Stimulated activated CD8-positive, alpha-beta memory T cell treated with anti-CD3 and anti-CD28 coated beads, Interleukin-7, amount 100 ng/mL, for 24 hours (primary cell): ENCODE data around the gene ENO3.

Experiments used
- DNase-seq: peaks from one replicate; pipeline ENCODE4 v3.0.0-alpha.2; 2020; ENCODE audit warnings: low read depth

ENO3 gene

DNA sequence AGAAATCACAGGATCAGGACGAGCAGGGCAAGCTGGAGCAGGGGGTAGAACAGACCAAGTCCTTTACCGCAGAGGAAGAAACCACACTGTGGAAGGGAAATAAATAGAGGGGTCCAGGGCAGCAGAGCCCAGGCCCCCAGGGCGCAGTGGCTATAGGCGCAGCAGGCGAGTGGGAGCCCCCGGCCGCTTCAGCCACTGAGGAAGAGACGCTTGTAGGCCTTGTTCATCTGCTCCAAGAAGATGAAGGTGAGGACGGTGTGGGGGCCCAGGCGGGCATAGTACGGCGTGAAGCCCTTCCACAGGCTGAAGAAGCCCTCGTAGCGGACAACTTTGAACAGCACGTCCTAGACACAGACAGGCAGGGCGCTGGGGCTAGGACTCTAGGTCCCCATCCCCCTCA lies 13.4 kb upstream of the ENO3 start:
- no peak for DNase-seq

DNA sequence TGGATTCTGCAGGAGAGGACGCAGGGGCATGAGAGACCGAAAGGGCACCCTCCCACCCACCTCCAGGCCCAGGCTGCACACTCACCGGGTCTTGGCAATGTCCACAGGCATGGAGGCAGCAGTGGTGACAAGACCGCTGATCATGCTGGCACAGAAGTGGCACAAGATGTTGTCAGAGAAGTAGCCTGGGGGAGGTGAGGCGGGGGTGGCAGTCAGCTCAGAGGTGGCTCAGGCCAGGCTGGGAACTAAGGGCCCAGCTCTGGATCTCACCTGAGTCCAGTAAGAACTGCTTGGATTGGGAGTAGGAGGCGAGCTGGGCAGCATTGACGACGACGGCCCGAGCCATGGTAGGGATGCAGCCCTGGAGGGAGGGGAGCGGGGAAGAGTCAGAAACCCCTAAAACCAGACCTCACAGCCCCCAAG lies 12.8 kb upstream of the ENO3 start:
- DNase-seq, result no peak

DNA sequence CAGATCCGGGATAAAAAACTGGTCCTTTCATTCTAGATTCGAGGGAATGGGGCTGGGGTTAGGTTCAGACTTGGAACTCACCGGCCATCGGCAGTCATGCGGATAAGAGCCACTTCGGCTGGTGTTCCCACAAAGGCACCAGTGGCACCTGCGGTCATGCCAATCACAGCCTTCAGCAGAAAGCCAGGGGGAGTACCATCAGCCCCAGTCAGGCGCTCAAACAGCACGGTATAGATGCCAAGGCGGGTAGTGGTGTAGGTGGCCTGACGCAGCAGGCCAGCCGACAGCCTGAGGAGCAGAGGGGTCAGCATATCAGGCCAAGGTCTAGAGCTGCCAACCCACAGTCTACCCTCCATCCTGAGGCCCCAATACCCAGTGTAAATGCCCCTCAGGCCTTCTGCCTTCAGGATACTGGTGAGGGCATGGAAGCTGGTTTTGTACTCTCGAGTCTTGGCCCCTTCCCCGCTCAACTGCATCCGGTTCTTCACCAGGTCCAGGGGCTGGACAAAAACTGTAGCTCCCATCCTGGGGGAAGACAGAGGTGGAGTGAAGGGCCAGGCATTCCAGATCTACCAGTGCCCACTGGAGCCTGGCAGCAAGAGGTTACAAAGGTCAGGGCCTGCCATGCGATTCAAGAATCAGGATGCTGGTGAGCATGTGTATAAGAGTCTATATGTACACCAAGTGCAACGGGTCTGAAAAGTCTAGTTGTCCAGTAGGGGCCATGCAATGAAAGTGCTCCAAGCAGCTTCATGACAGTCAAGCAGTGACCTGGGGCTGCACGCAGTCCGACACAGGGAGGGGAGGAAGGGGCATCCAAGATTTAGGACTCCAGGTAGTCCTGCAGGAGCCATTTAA lies 12.0 kb upstream of the ENO3 start:
- no peak for DNase-seq

DNA sequence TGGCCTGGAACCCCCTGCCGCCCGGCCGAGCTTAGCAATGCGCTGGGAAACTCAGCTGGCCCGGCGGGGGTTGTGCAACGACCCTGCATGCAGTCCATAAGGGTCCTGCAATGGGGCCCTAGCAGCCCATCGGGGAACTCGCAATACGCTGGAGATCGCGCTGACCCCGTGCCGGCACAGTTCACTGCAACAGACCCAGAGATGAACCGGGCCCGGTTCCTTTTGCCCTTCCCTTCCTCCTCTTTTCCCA lies 11.4 kb upstream of the ENO3 start:
- no peak for DNase-seq

DNA sequence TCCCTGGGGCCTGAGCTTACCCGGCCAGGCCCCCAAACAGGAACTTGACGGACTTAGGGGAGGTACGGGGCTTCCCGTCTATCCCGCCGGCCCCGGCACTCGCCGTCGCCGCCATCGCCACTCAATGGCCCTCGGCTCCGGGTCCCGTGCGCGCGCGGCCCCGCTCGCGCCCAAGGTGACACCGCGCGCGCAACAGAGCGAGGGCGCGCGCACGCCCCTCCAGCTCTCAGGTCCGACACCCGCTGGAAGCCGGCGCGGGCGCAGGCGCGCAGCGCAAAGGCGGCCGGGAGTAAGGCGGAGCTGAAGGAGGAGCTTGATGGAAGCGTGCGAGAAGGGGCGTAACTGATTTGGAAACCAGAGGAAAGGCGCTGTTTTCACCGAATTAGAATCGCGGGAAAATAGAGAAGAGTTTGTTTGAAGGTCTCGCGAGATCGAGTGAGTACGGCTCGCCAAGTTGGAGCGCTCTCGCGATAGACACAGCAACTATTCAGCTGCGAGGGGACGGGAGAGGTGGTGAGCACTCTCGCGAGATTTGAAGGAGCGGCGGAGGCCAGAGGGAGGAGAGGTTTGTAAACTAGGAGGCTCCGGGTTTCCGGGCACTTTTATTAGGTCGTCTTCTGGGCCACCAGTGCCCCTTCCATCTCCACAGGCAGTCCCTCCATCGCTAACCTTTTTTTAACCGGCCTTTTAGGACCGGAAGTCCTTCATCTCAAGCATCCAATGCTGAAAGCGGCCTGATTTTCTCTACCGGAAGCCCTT lies 10.9 kb upstream of the ENO3 start, which contains the start of the genes RNF167 and SLC25A11:
TSS of gene RNF167 (plus strand) at position 473 of the 759 bp plus-strand sequence. CDS start 642 bp downstream, outside the sequence.
TSS of gene SLC25A11 (minus strand) at position 251 of the 759 bp plus-strand sequence. CDS start at position 115, 136 bp downstream.
- DNase-seq, result peak; percentile 79

DNA sequence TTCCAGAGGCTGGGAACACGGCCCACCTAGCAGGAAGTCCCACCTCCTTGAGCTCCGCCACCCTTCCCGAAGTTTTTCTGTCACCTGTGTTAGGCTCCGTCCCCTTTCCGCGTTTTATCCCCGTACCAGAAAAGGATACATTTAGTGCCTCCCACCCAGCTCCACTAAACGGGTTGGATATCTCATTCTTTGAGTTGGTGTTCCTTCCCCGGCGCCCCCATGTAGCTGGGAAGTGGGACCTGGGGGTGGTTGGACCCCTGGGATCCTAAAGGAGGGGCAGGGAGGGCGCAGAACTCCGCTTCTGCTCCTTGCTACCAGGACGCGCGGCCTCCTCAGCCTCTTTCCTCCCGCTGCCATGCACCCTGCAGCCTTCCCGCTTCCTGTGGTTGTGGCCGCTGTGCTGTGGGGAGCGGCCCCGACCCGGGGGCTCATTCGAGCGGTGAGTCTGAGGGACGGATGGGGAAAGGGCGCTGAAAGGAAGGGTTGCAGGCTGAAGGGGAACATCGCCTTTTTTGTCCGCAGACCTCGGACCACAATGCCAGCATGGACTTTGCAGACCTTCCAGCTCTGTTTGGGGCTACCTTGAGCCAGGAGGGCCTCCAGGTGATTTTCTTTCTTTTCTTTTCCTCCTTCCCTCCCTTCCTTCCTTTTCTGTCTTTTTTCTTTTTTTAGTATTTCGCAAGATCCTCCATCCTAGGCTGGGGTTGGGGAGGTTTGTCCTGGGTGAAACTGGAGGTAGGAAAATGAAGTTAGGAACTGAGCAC lies 10.2 kb upstream of the ENO3 start:
- no peak for DNase-seq

DNA sequence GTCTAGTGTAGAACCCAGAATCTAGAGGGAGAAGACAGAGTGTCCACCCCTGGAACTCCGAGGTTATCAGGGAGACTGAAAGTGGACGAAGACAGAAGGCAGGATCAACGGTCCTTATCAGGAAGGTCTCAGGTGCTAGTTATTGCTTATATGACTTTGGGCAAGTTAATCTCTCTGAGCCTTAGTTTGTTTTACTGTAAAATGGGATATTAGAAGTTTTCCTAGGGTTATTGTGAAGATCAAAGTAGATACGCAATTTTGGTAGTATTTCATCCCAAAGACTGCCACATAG lies 9.7 kb upstream of the ENO3 start:
- no peak for DNase-seq

DNA sequence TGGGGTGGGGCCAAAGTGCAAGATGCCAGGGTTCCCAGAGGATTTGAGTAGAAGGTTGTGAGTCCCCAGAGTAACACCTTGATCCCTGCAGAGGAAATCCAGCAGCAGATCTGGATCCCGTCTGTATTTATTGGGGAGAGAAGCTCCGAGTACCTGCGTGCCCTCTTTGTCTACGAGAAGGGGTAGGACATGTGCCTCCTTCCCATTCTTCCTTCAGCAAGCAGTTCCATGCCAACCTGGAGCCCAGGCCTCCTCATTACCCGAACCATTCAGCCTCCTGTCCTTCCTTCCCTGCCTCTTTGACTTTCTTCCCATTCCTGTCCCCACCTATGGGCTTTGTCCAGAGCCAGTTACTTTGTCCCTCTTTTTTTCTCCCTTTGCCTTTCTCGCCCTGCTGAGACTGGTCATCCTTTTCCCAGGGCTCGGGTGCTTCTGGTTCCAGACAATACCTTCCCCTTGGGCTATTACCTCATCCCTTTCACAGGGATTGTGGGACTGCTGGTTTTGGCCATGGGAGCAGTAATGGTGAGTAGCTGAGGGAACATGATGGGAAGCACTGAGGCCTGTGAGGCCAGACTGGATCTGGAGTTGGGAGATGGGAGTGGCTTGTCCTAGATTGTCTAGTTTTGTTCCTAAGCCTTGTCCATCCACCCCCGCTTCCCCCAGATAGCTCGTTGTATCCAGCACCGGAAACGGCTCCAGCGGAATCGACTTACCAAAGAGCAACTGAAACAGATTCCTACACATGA lies 8.0 kb upstream of the ENO3 start:
- DNase-seq, result no peak

DNA sequence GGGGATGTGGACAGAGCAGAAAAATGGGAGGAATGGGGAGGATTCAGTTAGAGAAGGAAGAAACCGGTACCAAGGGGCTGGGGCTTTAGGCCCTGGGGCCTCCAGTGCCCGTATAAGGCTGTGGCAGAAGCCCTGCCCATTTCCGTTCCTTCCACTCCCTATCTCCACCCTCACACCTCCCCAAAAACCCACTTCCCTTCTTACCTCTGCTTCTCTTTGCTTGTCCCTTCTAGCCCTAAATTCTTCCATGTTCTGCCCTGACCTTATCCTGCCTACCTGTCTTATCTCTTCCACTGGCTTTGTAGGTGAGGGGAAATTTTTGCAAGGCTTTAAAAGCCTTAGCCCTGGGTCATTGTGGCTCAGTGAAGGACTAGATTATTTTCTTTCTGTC lies 6.8 kb upstream of the ENO3 start:
- DNase-seq, result no peak

DNA sequence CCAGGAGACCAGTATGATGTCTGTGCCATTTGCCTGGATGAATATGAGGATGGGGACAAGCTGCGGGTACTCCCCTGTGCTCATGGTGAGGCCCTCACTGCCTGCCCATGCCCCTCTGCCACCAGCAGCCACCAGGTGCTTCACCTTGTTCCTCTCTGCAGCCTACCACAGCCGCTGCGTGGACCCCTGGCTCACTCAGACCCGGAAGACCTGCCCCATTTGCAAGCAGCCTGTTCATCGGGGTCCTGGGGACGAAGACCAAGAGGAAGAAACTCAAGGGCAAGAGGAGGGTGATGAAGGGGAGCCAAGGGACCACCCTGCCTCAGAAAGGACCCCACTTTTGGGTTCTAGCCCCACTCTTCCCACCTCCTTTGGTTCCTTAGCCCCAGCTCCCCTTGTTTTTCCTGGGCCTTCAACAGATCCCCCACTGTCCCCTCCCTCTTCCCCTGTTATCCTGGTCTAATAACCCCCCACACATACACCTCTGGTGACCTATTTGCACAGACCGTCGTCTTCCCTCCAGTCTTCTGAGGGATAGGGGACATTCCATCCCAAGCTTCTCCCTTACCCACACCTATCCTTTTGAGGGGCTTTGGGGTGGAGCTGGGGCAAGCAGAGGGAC lies 6.3 kb upstream of the ENO3 start:
- DNase-seq, result no peak

DNA sequence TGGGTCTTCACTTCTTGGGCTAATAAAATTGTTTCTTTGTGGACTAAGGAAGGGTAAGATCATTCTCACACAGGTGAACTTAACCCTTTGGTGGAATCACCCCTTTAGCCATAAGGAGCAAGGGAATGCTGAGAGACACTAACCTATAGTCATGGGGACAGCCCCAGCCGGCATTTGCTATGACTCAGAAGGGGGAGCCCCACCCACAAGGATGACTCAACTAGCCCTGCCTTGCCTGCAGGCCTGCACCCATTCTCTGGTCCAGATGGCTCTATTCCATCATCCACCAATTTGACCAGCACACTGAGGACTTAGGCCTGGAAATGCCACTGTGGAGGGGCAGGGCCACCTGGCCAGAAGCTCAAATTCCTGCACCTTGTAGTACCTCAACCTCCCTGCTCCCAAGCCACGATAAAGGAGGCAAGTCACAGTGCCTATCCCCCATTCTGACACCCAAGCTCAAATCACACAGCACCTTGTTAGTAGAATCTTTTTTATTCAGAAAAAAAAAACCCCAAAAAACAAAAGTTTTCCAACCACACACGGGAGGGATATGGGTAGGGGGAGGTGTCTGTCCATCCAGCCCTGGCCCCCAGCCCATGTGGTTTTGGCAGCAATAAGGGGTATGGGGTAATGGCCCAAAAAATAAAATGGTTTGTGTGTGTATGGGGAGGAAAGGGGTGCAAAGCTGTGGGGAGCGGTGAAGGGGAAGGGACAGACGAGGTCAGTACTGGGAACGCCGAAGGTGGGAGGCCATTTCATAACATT lies 5.6 kb upstream of the ENO3 start:
- DNase-seq, result peak; percentile 68

DNA sequence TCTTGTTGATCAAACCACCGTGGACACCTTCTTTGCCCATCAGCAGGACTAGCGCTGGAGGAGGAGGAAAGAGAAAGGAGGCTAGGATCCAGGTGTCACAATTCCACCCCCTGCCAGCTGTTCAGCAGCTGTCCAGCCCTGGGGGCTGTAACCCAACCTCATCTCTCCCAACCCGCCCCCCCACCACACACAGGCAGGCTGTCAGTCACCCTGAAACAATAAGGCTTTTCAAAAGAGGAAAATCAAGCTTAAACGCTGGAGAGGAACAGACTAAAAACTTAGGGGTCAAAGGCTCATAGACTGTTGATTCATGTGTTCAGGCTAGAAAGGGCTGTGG lies 5.0 kb upstream of the ENO3 start:
- DNase-seq, result no peak

DNA sequence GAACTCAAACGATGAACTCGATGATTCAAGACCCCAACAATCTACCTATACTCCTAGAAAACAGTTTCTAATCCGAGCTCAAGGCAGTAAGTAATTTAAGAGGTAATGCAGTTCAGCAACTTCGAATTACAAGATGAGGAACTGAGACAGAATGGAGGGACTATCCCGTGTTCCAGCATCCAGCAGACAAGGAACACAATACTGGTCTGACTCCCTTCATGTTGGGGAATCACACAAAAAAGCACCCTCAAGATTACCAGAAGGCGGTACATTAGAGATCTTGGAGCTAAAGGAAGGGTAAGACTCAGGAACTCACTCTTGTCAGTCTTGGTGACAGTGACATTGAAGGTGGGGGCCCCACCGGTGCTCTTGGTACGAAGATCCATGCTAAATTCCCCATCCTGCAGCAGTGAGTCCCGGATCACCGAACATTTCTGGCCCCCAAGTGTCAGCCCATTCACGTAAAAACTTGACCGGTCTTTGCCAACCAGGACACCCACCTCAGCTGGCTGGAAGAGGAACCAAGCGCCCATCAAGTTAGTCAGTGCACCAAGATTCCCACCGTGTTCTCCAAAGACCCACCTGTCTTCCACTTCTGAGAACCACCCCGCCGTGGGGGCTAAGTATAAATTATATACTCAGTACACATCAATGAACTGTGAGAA lies 4.5 kb upstream of the ENO3 start:
- DNase-seq, result no peak

DNA sequence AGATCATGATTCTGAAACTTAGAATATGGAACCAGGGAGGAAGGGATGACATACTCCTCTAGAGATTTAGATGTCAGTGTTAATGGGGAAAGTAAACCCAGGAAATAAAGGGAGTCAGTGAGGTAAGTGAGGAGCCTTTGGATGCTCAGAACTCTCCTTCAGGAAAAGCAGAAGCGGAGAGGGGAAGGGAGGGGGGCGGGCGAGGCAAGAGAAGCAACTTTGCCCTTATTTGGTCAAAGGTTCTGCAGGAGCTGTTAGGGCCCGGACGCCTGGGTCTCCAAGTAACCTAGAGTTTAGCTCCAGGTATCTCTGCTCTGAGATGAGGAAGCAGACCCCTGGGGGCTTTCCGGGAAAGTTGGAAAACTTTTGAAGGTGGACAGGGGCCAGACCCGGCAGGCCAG lies 3.9 kb upstream of the ENO3 start:
- no peak for DNase-seq

DNA sequence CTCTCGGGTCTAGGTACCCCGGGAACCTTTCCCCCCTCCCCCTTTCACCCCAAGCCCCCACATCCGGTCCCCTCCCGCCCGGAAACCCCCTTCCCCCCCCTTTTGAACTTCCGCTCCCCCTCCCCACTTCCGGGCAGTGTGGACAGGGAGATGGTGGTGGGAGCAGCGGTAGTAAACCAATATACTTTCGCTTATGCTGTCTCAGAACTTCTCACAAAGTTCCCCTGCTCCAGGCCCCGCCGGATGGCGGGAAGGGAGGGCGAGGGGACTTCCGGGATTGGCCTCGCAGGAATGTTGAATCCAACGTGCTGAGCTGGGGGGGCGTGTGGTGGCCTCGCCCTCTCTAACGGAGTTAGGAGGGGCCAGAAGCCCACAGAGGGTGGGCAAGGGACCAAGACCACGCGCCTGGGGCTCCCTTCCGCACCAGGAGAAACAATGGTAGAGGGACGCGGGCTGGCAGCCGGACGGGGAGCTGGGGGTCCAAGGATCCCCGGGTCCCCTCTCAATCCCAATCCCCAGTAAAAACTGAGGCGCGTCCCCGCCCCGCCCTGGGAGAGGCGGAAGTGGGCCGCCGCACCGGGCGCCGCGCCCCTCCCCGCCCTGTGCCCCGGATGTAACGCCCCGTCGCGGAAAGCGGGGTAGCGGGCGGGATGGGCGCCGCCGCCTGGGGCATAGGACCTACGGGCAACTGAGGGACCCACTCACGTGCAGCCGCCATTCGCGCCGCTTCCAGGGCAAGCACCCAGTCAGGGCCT lies 3.3 kb upstream of the ENO3 start:
- DNase-seq, result no peak

DNA sequence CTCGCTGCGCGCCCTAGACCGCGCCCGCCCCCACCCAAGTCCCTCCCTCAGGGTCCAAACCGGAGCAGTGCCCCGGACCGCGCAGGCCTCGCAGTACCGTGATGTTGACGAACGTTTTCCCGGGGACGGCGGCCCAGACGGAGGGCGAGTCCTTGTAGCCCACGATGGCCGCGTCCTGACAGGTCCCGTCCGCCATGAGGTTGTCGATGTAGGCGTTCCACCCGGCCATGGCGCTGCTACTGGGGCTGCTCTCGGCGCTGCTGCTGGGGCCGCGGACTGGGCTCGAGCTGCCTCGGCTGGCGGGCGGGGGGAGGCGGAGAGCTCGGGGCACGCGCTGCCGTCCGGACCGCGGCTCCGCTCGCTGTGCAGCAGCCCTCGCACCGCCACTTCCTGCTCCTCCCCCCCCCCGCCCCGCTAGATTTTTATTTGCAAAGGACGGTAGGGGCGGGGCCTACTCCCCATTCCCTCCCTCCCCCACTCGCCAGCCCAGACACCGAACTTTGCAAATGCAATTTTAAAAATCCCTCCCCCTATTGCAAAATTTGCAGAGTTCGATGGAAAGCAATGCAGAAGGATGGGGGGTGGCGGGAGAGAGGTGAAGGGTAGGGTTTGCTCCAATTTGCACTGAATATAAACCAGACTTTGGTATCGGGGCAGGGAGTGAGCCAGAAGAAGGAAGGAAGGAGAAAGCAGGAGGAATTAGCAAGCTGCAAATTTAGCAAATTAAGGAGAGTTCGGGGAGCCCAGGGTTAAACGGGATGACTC lies 2.6 kb upstream of the ENO3 start, which contains the start of gene PFN1:
TSS of gene PFN1 (minus strand) at position 365 of the 765 bp plus-strand sequence. CDS start at position 229, 136 bp downstream.
- DNase-seq, result peak; percentile 81

DNA sequence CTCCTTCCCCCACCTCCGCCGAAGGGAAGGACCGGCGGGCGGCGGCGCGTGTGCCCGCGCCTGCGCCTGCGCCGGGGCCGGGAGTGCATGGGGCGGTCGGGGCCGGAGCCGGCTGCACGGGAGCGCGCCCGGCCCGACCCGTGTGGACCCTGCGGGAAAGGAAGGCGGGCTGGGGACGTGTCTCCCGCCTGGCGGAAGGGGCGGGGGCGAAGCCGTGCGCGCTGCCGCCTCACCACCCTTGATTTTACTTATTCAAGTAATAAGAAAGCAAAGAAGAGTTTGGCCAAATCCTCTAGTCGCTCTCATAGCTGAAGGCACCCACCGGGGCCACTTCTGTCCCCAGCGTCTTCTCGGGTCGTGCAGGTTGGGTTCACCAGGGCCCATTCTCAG lies 2.0 kb upstream of the ENO3 start:
- no peak for DNase-seq

DNA sequence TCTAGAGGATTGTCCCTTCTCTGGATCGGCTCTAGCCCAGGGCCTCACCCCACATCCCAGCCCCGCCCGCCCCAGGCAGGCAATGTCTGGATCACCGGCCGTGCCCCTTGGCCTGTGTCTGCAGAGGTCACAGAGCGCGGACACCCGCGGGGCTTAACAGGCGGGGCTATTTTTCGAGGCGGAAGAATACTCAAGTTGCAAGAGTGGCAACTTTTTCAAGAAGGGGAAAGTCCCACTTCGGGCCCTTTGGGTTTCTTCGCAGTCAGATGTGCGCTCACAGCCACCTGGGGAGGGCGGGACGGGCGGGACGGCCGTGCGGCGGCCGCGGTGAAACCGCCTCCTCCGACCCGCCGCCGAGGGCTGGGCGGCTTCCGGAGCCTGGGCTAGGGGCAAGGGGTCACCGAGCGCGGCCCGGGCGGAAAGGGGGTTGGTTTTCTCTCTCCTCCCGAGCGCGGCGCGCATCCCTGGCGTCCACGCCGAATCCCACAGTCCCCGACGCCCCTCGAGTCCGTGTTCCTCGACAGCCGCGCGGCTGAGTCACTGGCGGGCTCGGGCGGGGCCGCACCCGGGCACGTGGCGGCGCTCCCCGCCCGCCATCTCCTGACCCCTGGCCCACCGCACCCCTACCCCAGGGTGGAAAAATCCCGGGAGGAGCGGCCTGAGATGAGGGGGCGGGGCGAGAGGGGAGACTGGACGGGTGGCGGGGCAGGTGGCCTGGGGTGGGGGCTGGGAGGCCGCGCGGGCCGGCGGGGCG lies 1.4 kb upstream of the ENO3 start:
- DNase-seq, result no peak
